Kidney (tissue), 14 donors: ENCODE results near the gene NCK1. TPM values are rescaled to one million over a fixed set of nuclear protein-coding genes. Genes with fewer than 3 reads are reported as not detected.
"Not testable (repeated sequence)": the region's sequence is repeated elsewhere in the genome, so short reads cannot be mapped to it uniquely, and the experiment has no call there.

Source experiments
- DNase-seq, 5 donors: peaks; one replicate each; pipeline ENCODE4 v3.0.0-alpha.2; 2013 to 2020
- FAIRE-seq: peaks from 2 replicates; lab custom pipeline; 2012; peaks lifted over from hg19 to GRCh38; lab: Jason Lieb, UNC
- H3K27ac ChIP-seq, 2 donors: one replicate each; pipeline ENCODE4 v1.7.0; 2013; ENCODE audit warnings: low read depth in 2 of 2, low read length in 2 of 2, inconsistent platforms in 1 of 2
- H3K27me3 ChIP-seq: one replicate; pipeline ENCODE4 v1.7.1; 2013; ENCODE audit warnings: low read length, inconsistent platforms; ENCODE audit not compliant: control insufficient read depth, insufficient read depth
- H3K36me3 ChIP-seq, 3 donors: one replicate each; pipeline versions ENCODE4 v1.7.0 to v1.7.1; 2013; ENCODE audit warnings: low read length in 3 of 3, control low read depth in 1 of 3, inconsistent platforms in 1 of 3; ENCODE audit not compliant: insufficient read depth in 3 of 3, control insufficient read depth in 2 of 3
- H3K4me1 ChIP-seq, 3 donors: one replicate each; pipeline versions ENCODE4 v1.7.0 to v1.7.1; 2013; ENCODE audit warnings: low read length in 3 of 3, inconsistent platforms in 1 of 3, low read depth in 1 of 3; ENCODE audit not compliant: control insufficient read depth in 2 of 3, insufficient read depth in 2 of 3
- H3K4me3 ChIP-seq, 3 donors: one replicate each; pipeline versions ENCODE4 v1.7.0 to v1.8.1; 2013; ENCODE audit warnings: low read length in 3 of 3, control low read depth in 1 of 3, inconsistent platforms in 1 of 3
- H3K9ac ChIP-seq, 3 donors: one replicate each; pipeline versions ENCODE4 v1.7.0 to v1.7.1; 2013; ENCODE audit warnings: low read length in 3 of 3, control low read depth in 1 of 3, inconsistent platforms in 1 of 3
- H3K9me3 ChIP-seq, 3 donors: one replicate each; pipeline versions ENCODE4 v1.7.0 to v1.7.1; 2013; ENCODE audit warnings: low read length in 3 of 3, control low read depth in 1 of 3, inconsistent platforms in 1 of 3; ENCODE audit not compliant: control insufficient read depth in 2 of 3, insufficient read depth in 1 of 3
- CTCF ChIP-seq: IDR thresholded peaks from 3 replicates; pipeline ENCODE4 v1.5.1; 2012; ENCODE audit warnings: mild to moderate bottlenecking, moderate library complexity, borderline replicate concordance; ENCODE audit not compliant: insufficient read depth; ENCODE audit errors: extremely low read depth
- intact Hi-C: fragments of 100-400 bp; cut with DNase I; formaldehyde crosslinking; loops from one replicate; pipeline ENCODE4 v1.11.1; 2022
- polyA plus RNA-seq: library from polyadenylated mRNA; stranded (reverse); fragments of 350-450 nt; fragmentation: Illumina TruSeq; extraction: RNeasy Lipid Tissue Mini Kit (QIAGEN cat#74804); gene quantifications from one replicate; pipeline ENCODE4 v1.2.3, GENCODE V29; 2014; ENCODE audit warnings: low read depth, low replicate concordance; ENCODE audit not compliant: insufficient read depth
- total RNA-seq: library from RNA; stranded (reverse); fragmentation: NEBNext Ultra II Directional; extraction: Animal tissue kit (Norgen Biotek cat#: 25700); gene quantifications from one replicate; pipeline ENCODE4 v1.2.1, GENCODE V29; 2021
- donor health status: control.
- donor health status: control.
- donor health status: control.
- donor health status: control.
- donor health status: control.
- donor health status: DM: yes; HTN: yes; CAD: no.
- donor health status: Normal renal cell carcinoma (clear cell type).

NCK1 gene
- total and polyA plus RNA-seq, 2 donors from 2014 or later: 12.6 to 46.8 TPM

DNA sequence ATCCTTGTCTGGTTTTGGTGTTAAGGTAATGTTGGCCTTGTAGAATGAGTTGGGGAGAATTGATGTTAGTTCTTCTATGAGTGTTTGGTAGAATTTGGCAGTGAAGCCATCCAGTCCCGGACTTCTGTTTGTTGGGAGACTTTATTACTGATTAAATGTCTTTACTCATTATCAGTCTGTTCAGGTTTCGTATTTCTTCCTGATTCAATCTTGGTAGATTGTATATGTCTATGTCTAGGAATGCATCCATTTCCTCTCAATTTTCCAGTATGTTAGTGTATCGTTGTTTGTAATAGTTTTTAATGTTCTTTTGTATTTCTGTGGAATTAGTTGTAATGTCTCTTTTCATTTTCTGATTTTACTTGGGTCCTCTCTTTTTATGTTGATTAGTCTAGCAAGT lies 39.4 kb downstream of the NCK1 start:
- H3K4me1 ChIP-seq: no peaks in the 10 kb centered on the region
- intact Hi-C loops: no loop called here
- FAIRE-seq: no peak

DNA sequence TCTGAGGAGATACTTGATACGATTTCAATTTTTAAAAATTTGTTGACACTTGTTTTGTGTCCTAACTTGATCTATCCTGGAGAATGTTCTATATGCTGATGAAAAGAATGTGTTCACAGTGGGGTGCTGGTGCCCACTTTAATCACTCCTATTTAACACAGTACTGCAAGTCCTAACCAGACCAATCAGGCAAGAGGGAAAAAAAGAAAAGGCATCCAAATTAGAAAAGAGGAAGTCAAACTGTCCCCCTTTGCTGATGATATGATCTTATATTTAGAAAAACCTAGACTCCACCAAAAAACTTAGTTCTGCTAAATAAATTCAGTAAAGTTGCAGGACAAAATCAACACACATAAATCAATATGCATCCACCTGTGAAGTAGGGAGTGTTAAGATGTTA lies 40.5 kb downstream of the NCK1 start:
- H3K9ac ChIP-seq, FAIRE-seq, H3K4me3 ChIP-seq, H3K36me3 ChIP-seq, intact Hi-C loops, H3K27ac ChIP-seq, H3K9me3 ChIP-seq, H3K4me1 ChIP-seq, DNase-seq, H3K27me3 ChIP-seq: not testable (repeated sequence)

More for the DNA sequence above, 39.4 kb downstream of the NCK1 start:
- no peak overlapping the region for H3K9ac ChIP-seq
- no peak for TF ChIP-seq CTCF
- DNase-seq: no peak
- H3K27ac ChIP-seq: no peak overlapping the region
- no peaks in the 10 kb centered on the region for H3K36me3 ChIP-seq
- H3K9me3 ChIP-seq: peaks cover 0 to 5% (median 0%) of the 10 kb centered on the region in 3 donors
- no peaks in the 10 kb centered on the region for H3K27me3 ChIP-seq
- H3K4me3 ChIP-seq: no peak overlapping the region

- H3K9me3 ChIP-seq: peaks cover 0 to 5% (median 0%) of the 10 kb centered on the region in 3 donors
- DNase-seq (no peak), FAIRE-seq (no peak)
- no peak overlapping the region for H3K27ac ChIP-seq
- H3K36me3 ChIP-seq: no peaks in the 10 kb centered on the region
- intact Hi-C loops: no loop called here
- no peak for TF ChIP-seq CTCF
- H3K27me3 ChIP-seq: no peaks in the 10 kb centered on the region
- H3K4me3 ChIP-seq: no peak overlapping the region
- H3K4me1 ChIP-seq: no peaks in the 10 kb centered on the region
- H3K9ac ChIP-seq: no peak overlapping the region
Measured at GRCh38 chr3:136903899-136904298, 41.9 kb downstream of the NCK1 start.

GRCh38 chr3:136904746-136905145 lies 42.7 kb downstream of the NCK1 start:
- no peak for TF ChIP-seq CTCF
- Histone ChIP-seq H3K9ac (no peak overlapping the region), H3K27me3 (no peaks in the 10 kb centered on the region), H3K36me3 (no peaks in the 10 kb centered on the region), H3K4me3 (no peak overlapping the region), H3K27ac (no peak overlapping the region), H3K4me1 (no peaks in the 10 kb centered on the region), H3K9me3 (peaks cover 0 to 5% (median 0%) of the 10 kb centered on the region in 3 donors)
- intact Hi-C loops: no loop called here
- DNase-seq (no peak), FAIRE-seq (no peak)
